Astrocyte (in vitro differentiated cells and primary cell): ENCODE results near the gene EFCAB6. TPM values are rescaled to one million over a fixed set of nuclear protein-coding genes. Genes with fewer than 3 reads are reported as not detected.
A peak's percentile ranks its signal among the peaks of the same experiment; 100 is the strongest.

ENCODE experiments used
- DNase-seq: peaks from one replicate; pipeline ENCODE4 v3.0.0-alpha.2; 2010; ENCODE audit warnings: low read depth
- FAIRE-seq: peaks from 2 replicates; lab custom pipeline; 2011; peaks lifted over from hg19 to GRCh38; lab: Jason Lieb, UNC
- H2AFZ ChIP-seq: 2 replicates; pipeline ENCODE4 v1.6.0; 2012; ENCODE audit warnings: low read depth, low read length, inconsistent platforms
- H3K27ac ChIP-seq: 2 replicates; pipeline ENCODE4 v1.5.1; 2011; ENCODE audit warnings: low read depth, low read length, inconsistent platforms
- H3K27me3 ChIP-seq: 2 replicates; pipeline ENCODE4 v1.6.0; 2011; ENCODE audit warnings: low read length, inconsistent platforms; ENCODE audit not compliant: insufficient read depth
- H3K36me3 ChIP-seq: 2 replicates; pipeline ENCODE4 v1.5.1; 2011; ENCODE audit warnings: low read length, inconsistent platforms; ENCODE audit not compliant: insufficient read depth
- H3K4me1 ChIP-seq: 2 replicates; pipeline ENCODE4 v1.5.1; 2011; ENCODE audit warnings: low read length, inconsistent platforms; ENCODE audit not compliant: insufficient read depth
- H3K4me2 ChIP-seq: 2 replicates; pipeline ENCODE4 v1.6.0; 2012; ENCODE audit warnings: low read length, inconsistent platforms
- H3K4me3 ChIP-seq: 2 replicates; pipeline ENCODE4 v1.5.1; 2011; ENCODE audit warnings: low read depth, mild to moderate bottlenecking, low read length, inconsistent platforms; ENCODE audit not compliant: insufficient read depth
- H3K79me2 ChIP-seq: 2 replicates; pipeline ENCODE4 v1.6.0; 2012; ENCODE audit warnings: mild to moderate bottlenecking, low read length, inconsistent platforms; ENCODE audit not compliant: insufficient read depth
- H3K9ac ChIP-seq: 2 replicates; pipeline ENCODE4 v1.6.0; 2012; ENCODE audit warnings: mild to moderate bottlenecking, low read length, inconsistent platforms
- H3K9me3 ChIP-seq: 2 replicates; pipeline ENCODE4 v1.5.1; 2012; ENCODE audit warnings: low read depth, mild to moderate bottlenecking, low read length, inconsistent platforms; ENCODE audit not compliant: insufficient read depth
- H4K20me1 ChIP-seq: 2 replicates; pipeline ENCODE4 v1.6.0; 2012; ENCODE audit warnings: low read length, inconsistent platforms; ENCODE audit not compliant: insufficient read depth
- H3K27ac Mint-ChIP-seq: one replicate; pipeline ENCODE4 v1.8.0; 2021; ENCODE audit warnings: mild to moderate bottlenecking, mixed read lengths; ENCODE audit not compliant: unreplicated experiment
- H3K27me3 Mint-ChIP-seq: one replicate; pipeline ENCODE4 v1.8.0; 2021; ENCODE audit warnings: low read depth, mixed read lengths; ENCODE audit not compliant: unreplicated experiment
- H3K36me3 Mint-ChIP-seq: one replicate; pipeline ENCODE4 v1.8.0; 2021; ENCODE audit warnings: low read depth, mixed read lengths; ENCODE audit not compliant: unreplicated experiment
- H3K4me1 Mint-ChIP-seq: one replicate; pipeline ENCODE4 v1.8.0; 2021; ENCODE audit warnings: low read depth, mixed read lengths; ENCODE audit not compliant: unreplicated experiment
- H3K4me3 Mint-ChIP-seq: one replicate; pipeline ENCODE4 v1.8.0; 2021; ENCODE audit warnings: mild to moderate bottlenecking, moderate library complexity, mixed read lengths; ENCODE audit not compliant: unreplicated experiment
- H3K9me3 Mint-ChIP-seq: one replicate; pipeline ENCODE4 v1.8.0; 2021; ENCODE audit warnings: mild to moderate bottlenecking, mixed read lengths; ENCODE audit not compliant: unreplicated experiment
- CTCF ChIP-seq: IDR thresholded peaks from 2 replicates; pipeline ENCODE4 v1.5.1; 2011; ENCODE audit warnings: low read depth, mild to moderate bottlenecking, inconsistent platforms, low read length, moderate library complexity; ENCODE audit not compliant: insufficient read depth
- EZH2 ChIP-seq: IDR thresholded peaks from 2 replicates; pipeline ENCODE4 v1.6.1; 2012; ENCODE audit warnings: mild to moderate bottlenecking, low read length, inconsistent platforms; ENCODE audit not compliant: insufficient read depth
- total RNA-seq: library from RNA; stranded (reverse); gene quantifications from 2 replicates; pipeline ENCODE4 v1.2.1, GENCODE V29; 2021

Gene EFCAB6
- total RNA-seq, 1 donor from 2014 or later: 1.2 TPM

- no peak for TF ChIP-seq CTCF
- no peak for TF ChIP-seq EZH2
- no peak overlapping the region for H3K4me3 Mint-ChIP-seq
- Histone ChIP-seq H3K36me3 (no peaks in the 10 kb centered on the region), H3K27me3 (no peaks in the 10 kb centered on the region), H3K79me2 (no peaks in the 10 kb centered on the region), H3K9me3 (no peaks in the 10 kb centered on the region), H3K4me2 (peak overlapping the region; percentile 84), H3K9ac (peak overlapping the region; percentile 63), H3K4me1 (peaks cover 17% of the 10 kb centered on the region), H3K27ac (peak overlapping the region; percentile 62), H2AFZ (peak overlapping the region; percentile 42), H3K4me3 (peak overlapping the region; percentile 43), H4K20me1 (no peaks in the 10 kb centered on the region)
- no peak for FAIRE-seq
- no peak for DNase-seq
- H3K27ac Mint-ChIP-seq: peak overlapping the region; percentile 70
- H3K27me3 Mint-ChIP-seq: peaks cover 1% of the 10 kb centered on the region
- H3K9me3 Mint-ChIP-seq: no peaks in the 10 kb centered on the region
- H3K36me3 Mint-ChIP-seq: peaks cover 4% of the 10 kb centered on the region
- H3K4me1 Mint-ChIP-seq: peaks cover 32% of the 10 kb centered on the region
Observed at GRCh38 chr22:43827003-43827735, 15.1 kb upstream of the EFCAB6 start.

GRCh38 chr22:43826142-43827002 lies 14.3 kb upstream of the EFCAB6 start:
- no peaks in the 10 kb centered on the region for H3K79me2 ChIP-seq
- H3K4me1 ChIP-seq: peaks cover 17% of the 10 kb centered on the region
- no peaks in the 10 kb centered on the region for H4K20me1 ChIP-seq
- H3K27ac ChIP-seq: peak overlapping the region; percentile 62
- Mint-ChIP-seq H3K4me3 (no peak overlapping the region), H3K27ac (peak overlapping the region; percentile 70), H3K4me1 (peaks cover 32% of the 10 kb centered on the region), H3K36me3 (peaks cover 4% of the 10 kb centered on the region), H3K9me3 (no peaks in the 10 kb centered on the region), H3K27me3 (peaks cover 1% of the 10 kb centered on the region)
- FAIRE-seq (peak; percentile 81), DNase-seq (peak; percentile 77)
- no peak for TF ChIP-seq EZH2
- peak; percentile 38 for TF ChIP-seq CTCF
- peak overlapping the region; percentile 84 for H3K4me2 ChIP-seq
- H3K9ac ChIP-seq: peak overlapping the region; percentile 63
- H3K9me3 ChIP-seq: no peaks in the 10 kb centered on the region
- H3K36me3 ChIP-seq: no peaks in the 10 kb centered on the region
- peak overlapping the region; percentile 42 for H2AFZ ChIP-seq
- H3K27me3 ChIP-seq: no peaks in the 10 kb centered on the region
- peak overlapping the region; percentile 43 for H3K4me3 ChIP-seq
